ENCODE measurements around the gene ETS2.
"Not testable (repeated sequence)": the region's sequence is repeated elsewhere in the genome, so short reads cannot be mapped to it uniquely, and the experiment has no call there.

The ETS2 gene

GRCh38 chr21:38819051-38819718 lies 13.5 kb downstream of the ETS2 start:
- no peak for DNase-seq

- no peak for DNase-seq
These were observed 14.0 kb downstream of the ETS2 start for GRCh38 chr21:38819719-38820159.

GRCh38 chr21:38820471-38821239 lies 14.9 kb downstream of the ETS2 start:
- no peak for DNase-seq

GRCh38 chr21:38821248-38821647 lies 15.5 kb downstream of the ETS2 start:
- DNase-seq = no peak

- DNase-seq = no peak
These were observed 16.4 kb downstream of the ETS2 start for GRCh38 chr21:38821959-38822682.

GRCh38 chr21:38822778-38823238 lies 17.1 kb downstream of the ETS2 start:
- DNase-seq = no peak

GRCh38 chr21:38823737-38824123 lies 18.0 kb downstream of the ETS2 start:
- DNase-seq = no peak

- DNase-seq = no peak
These were observed 18.5 kb downstream of the ETS2 start for GRCh38 chr21:38824124-38824822.

GRCh38 chr21:38825269-38825668 lies 19.5 kb downstream of the ETS2 start:
- no peak for DNase-seq

- DNase-seq = no peak
These were observed 20.2 kb downstream of the ETS2 start for GRCh38 chr21:38825921-38826320.

- not testable (repeated sequence) for DNase-seq
These were observed 22.4 kb downstream of the ETS2 start for GRCh38 chr21:38828111-38828510.

GRCh38 chr21:38830671-38831525 lies 25.2 kb downstream of the ETS2 start:
- DNase-seq = no peak

- no peak for DNase-seq
These were observed 26.1 kb downstream of the ETS2 start for GRCh38 chr21:38831526-38832467.

- no peak for DNase-seq
These were observed 26.9 kb downstream of the ETS2 start for GRCh38 chr21:38832664-38833063.

- no peak for DNase-seq
These were observed 27.4 kb downstream of the ETS2 start for GRCh38 chr21:38833117-38833516.

GRCh38 chr21:38834725-38835124 lies 29.0 kb downstream of the ETS2 start:
- DNase-seq = no peak

- no peak for DNase-seq
These were observed 32.2 kb downstream of the ETS2 start for GRCh38 chr21:38837806-38838461.

- DNase-seq = no peak
These were observed 33.0 kb downstream of the ETS2 start for GRCh38 chr21:38838598-38839327.

All from activated CD4-positive, CD25-positive, alpha-beta regulatory T cell (primary cell).